CD4-positive, alpha-beta T cell treated with Interleukin-4 for 4 hours (primary cell): ENCODE data around the gene RPS19BP1.
"Not testable (repeated sequence)": the region's sequence is repeated elsewhere in the genome, so short reads cannot be mapped to it uniquely, and the experiment has no call there.

Source experiments
- DNase-seq: peaks from one replicate; pipeline ENCODE4 v3.0.0-alpha.2; 2020

RPS19BP1 gene

GRCh38 chr22:39527481-39527961, 5.0 kb downstream of the RPS19BP1 start:
- DNase-seq: no peak

- DNase-seq: peak; percentile 24
Measured at GRCh38 chr22:39526736-39527171, 5.8 kb downstream of the RPS19BP1 start.

GRCh38 chr22:39525658-39525975, 6.9 kb downstream of the RPS19BP1 start:
- no peak for DNase-seq

- no peak for DNase-seq
Measured at GRCh38 chr22:39524753-39525657, 7.5 kb downstream of the RPS19BP1 start.

- DNase-seq: no peak
Measured at GRCh38 chr22:39524089-39524752, 8.3 kb downstream of the RPS19BP1 start.

GRCh38 chr22:39522567-39523300, 9.8 kb downstream of the RPS19BP1 start:
- DNase-seq: no peak

- not testable (repeated sequence) for DNase-seq
Measured at GRCh38 chr22:39522091-39522490, 10.5 kb downstream of the RPS19BP1 start.

GRCh38 chr22:39521106-39521885, 11.3 kb downstream of the RPS19BP1 start:
- DNase-seq: not testable (repeated sequence)

GRCh38 chr22:39520226-39521105, 12.1 kb downstream of the RPS19BP1 start, which contains the start of gene ATF4:
TSS of gene ATF4 (plus strand) at chr22:39520562. CDS start at chr22:39521446, 884 bp downstream.
- peak; percentile 69 for DNase-seq

- DNase-seq: peak; percentile 99
Measured at GRCh38 chr22:39519681-39520225, 12.8 kb downstream of the RPS19BP1 start.

- DNase-seq: no peak
Measured at GRCh38 chr22:39518996-39519680, 13.4 kb downstream of the RPS19BP1 start.

GRCh38 chr22:39518144-39518786, 14.3 kb downstream of the RPS19BP1 start:
- DNase-seq: no peak

GRCh38 chr22:39517470-39517869, 15.1 kb downstream of the RPS19BP1 start:
- no peak for DNase-seq

- no peak for DNase-seq
Measured at GRCh38 chr22:39515266-39516050, 17.1 kb downstream of the RPS19BP1 start.

- DNase-seq: peak; percentile 44
Measured at GRCh38 chr22:39514373-39514973, 18.1 kb downstream of the RPS19BP1 start.

- DNase-seq: no peak
Measured at GRCh38 chr22:39513791-39514190, 18.8 kb downstream of the RPS19BP1 start.

GRCh38 chr22:39512026-39512425, 20.5 kb downstream of the RPS19BP1 start:
- no peak for DNase-seq

GRCh38 chr22:39511226-39511625, 21.3 kb downstream of the RPS19BP1 start:
- DNase-seq: no peak
